Transverse colon (tissue), 4 donors: ENCODE data around the gene ARHGEF16. TPM values are rescaled to one million over a fixed set of nuclear protein-coding genes. Genes with fewer than 3 reads are reported as not detected.

Source experiments
- DNase-seq: peaks from one replicate; pipeline ENCODE4 v3.0.0-alpha.2; 2019
- H3K27ac ChIP-seq, 4 donors: fragments of 200-600 bp; sonication (generic); 2 replicates each; pipeline ENCODE4 v1.5.1; 2016 to 2018; ENCODE audit warnings: inconsistent platforms in 4 of 4
- H3K27me3 ChIP-seq: fragments of 200-600 bp; sonication (generic); 2 replicates; pipeline ENCODE4 v1.5.1; 2017; ENCODE audit warnings: inconsistent platforms
- H3K36me3 ChIP-seq, 4 donors: fragments of 200-600 bp; sonication (generic); 2 replicates each; pipeline ENCODE4 v1.5.1; 2017 to 2019; ENCODE audit warnings: inconsistent platforms in 4 of 4
- H3K4me1 ChIP-seq, 4 donors: fragments of 200-600 bp; sonication (generic); 2 replicates each; pipeline ENCODE4 v1.5.1; 2017 to 2020; ENCODE audit warnings: inconsistent platforms in 4 of 4
- H3K4me3 ChIP-seq, 4 donors: fragments of 200-600 bp; sonication (generic); 1 replicate in 1 of 4; 2 replicates in 3 of 4; pipeline versions ENCODE4 v1.5.1 to v1.6.1; 2017 to 2019; ENCODE audit warnings: inconsistent platforms in 4 of 4
- H3K9me3 ChIP-seq, 2 donors: fragments of 200-600 bp; sonication (generic); 2 replicates each; pipeline ENCODE4 v1.5.1; 2017 to 2019; ENCODE audit warnings: inconsistent platforms in 2 of 2
- CTCF ChIP-seq, 5 experiments: fragments of 200-600 bp in 3 of 5; fragments of 450-650 bp in 2 of 5; sonication (generic) in 3 of 5; IDR thresholded peaks; 1 replicate in 2 of 5; 2 replicates in 3 of 5; pipeline ENCODE4 v1.5.1; 2016 to 2017; ENCODE audit warnings: antibody characterized with exemption in 5 of 5, inconsistent platforms in 3 of 5, mild to moderate bottlenecking in 2 of 5, moderate library complexity in 1 of 5
- EP300 ChIP-seq: sonication (generic); formaldehyde crosslinking; IDR thresholded peaks from one replicate; pipeline ENCODE4 v1.6.1; 2017; ENCODE audit warnings: antibody characterized with exemption, low read depth
- POLR2A ChIP-seq: fragments of 450-650 bp; IDR thresholded peaks from one replicate; pipeline ENCODE4 v1.6.1; 2016; ENCODE audit warnings: antibody characterized with exemption, mild to moderate bottlenecking, moderate library complexity
- POLR2AphosphoS5 ChIP-seq, 3 donors: sonication (generic); formaldehyde crosslinking; IDR thresholded peaks; one replicate each; pipeline ENCODE4 v1.6.1; 2016; ENCODE audit warnings: antibody characterized with exemption in 3 of 3
- WGBS, 2 donors: methylation state at CpG; one replicate each; pipeline ENCODE4 v1.1.5; 2018; ENCODE audit warnings: low coverage in 1 of 2; 5-methylcytosine and 5-hydroxymethylcytosine counted together
- in situ Hi-C, 4 donors: fragments of 200-750 bp; cut with MboI; loops; one replicate each; pipeline versions ENCODE4 v1.15.0 to v1.15.1; 2017; ENCODE audit warnings: low sequenced_read_pairs in 3 of 4, low pct_ligation_motif_present in 1 of 4, low pct_unique_long_range_greater_than_20kb in 1 of 4
- intact Hi-C: fragments of 100-400 bp; cut with DNase I; formaldehyde crosslinking; loops from one replicate; pipeline ENCODE4 v1.15.1; 2023; ENCODE audit warnings: low total_unique reads
- total RNA-seq, 4 donors: library from RNA; depleted of rRNA; stranded (reverse); fragments of >200 nt; gene quantifications; one replicate each; pipeline ENCODE4 v1.1.0, GENCODE V29; 2016

ARHGEF16 gene
- total RNA-seq, 4 donors from 2014 or later: 104 to 240 (median 145) TPM

GRCh38 chr1:3463408-3463863 lies 9.0 kb downstream of the ARHGEF16 start:
- in situ Hi-C loops: no loop called here
- no peaks in the 10 kb centered on the region for H3K9me3 ChIP-seq
- no peaks in the 10 kb centered on the region for H3K36me3 ChIP-seq
- intact Hi-C loops: no loop called here
- no peak for TF ChIP-seq EP300
- TF ChIP-seq POLR2AphosphoS5 (IDR thresholded peaks at IDR 0.05): no peak
- TF ChIP-seq CTCF (IDR thresholded peaks at IDR 0.05): no peak
- no peak for TF ChIP-seq POLR2A
- no peak overlapping the region for H3K27ac ChIP-seq
- DNase-seq: no peak
- WGBS, 2 donors: 82% methylated on average over 20 of the region's 20 CpGs; no CpG with 5 or more reads in 1 of the 2 donors
- no peaks in the 10 kb centered on the region for H3K27me3 ChIP-seq
- H3K4me1 ChIP-seq: peaks cover 15 to 31% (median 29%) of the 10 kb centered on the region in 4 donors
- no peak overlapping the region for H3K4me3 ChIP-seq

GRCh38 chr1:3463891-3464648 lies 9.6 kb downstream of the ARHGEF16 start:
- H3K4me3 ChIP-seq: no peak overlapping the region
- no peak overlapping the region for H3K27ac ChIP-seq
- in situ Hi-C loops (no loop called here), intact Hi-C loops (no loop called here)
- H3K27me3 ChIP-seq: no peaks in the 10 kb centered on the region
- H3K36me3 ChIP-seq: no peaks in the 10 kb centered on the region
- no peak for DNase-seq
- TF ChIP-seq EP300: no peak
- TF ChIP-seq CTCF (IDR thresholded peaks at IDR 0.05): no peak
- TF ChIP-seq POLR2A: no peak
- no peak for TF ChIP-seq POLR2AphosphoS5 (IDR thresholded peaks at IDR 0.05)
- WGBS, 2 donors: 81% methylated on average over 19 of the region's 21 CpGs; no CpG with 5 or more reads in 1 of the 2 donors
- H3K9me3 ChIP-seq: no peaks in the 10 kb centered on the region
- H3K4me1 ChIP-seq: peaks cover 8 to 25% (median 23%) of the 10 kb centered on the region in 4 donors

- Histone ChIP-seq H3K4me1 (peaks cover 5 to 19% (median 17%) of the 10 kb centered on the region in 4 donors), H3K27ac (no peak overlapping the region), H3K4me3 (no peak overlapping the region), H3K9me3 (no peaks in the 10 kb centered on the region), H3K27me3 (no peaks in the 10 kb centered on the region), H3K36me3 (no peaks in the 10 kb centered on the region)
- intact Hi-C loops: no loop called here
- DNase-seq: no peak
- in situ Hi-C loops: no loop called here
- 79% methylated on average over 11 of the region's 11 CpGs; no CpG with 5 or more reads in 1 of the 2 donors for WGBS, 2 donors
- no peak for TF ChIP-seq CTCF (IDR thresholded peaks at IDR 0.05)
- TF ChIP-seq POLR2AphosphoS5 (IDR thresholded peaks at IDR 0.05): no peak
- TF ChIP-seq POLR2A: no peak
- no peak for TF ChIP-seq EP300
These were observed 10.2 kb downstream of the ARHGEF16 start for GRCh38 chr1:3464649-3465025.

DNA sequence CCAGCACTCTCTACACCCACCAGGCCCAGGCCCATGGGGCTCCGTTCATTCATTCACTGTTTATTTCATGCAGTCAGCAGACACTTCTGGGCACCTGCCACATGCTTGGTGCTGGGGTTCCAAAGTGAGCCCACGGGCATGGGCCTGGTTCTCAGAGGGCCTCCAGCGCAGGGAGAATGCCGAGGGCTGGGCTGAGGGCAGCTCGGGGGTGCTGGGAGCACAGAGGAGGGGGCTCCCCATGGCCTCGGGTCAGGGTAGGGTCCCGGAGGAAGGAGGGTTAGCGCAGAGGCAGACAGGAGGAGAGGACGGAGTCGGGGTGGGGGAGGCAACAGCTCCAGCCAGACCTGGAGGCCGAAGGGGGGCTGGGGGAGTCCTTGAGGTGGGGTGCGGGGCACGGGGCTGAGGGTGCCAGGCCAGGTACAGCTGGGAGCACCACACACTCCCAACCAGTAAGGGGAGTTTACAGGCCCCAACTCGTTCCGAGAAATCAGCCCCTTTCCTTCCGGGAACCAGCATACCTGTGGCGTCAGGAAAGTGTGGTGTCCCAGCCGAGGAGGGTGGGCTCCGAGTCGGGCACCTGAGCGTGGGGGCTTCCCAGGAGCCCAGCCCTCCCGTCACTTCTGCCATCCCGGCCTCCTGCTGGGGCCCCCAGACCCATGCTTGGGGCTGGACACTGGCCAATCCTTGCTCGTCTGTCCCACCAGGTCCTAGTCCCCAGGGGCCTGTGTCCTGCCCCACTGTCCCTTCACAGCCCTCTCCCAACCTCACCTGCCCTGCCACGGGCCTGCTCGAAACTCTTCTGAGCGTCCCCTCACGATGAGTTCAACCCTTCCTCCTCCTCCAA lies 10.8 kb downstream of the ARHGEF16 start:
- Histone ChIP-seq H3K9me3 (no peaks in the 10 kb centered on the region), H3K36me3 (no peaks in the 10 kb centered on the region), H3K27ac (no peak overlapping the region), H3K4me1 (peaks cover 5 to 15% (median 13%) of the 10 kb centered on the region in 4 donors), H3K4me3 (no peak overlapping the region), H3K27me3 (no peaks in the 10 kb centered on the region)
- WGBS, 2 donors: 61 to 86% methylated on average over 2 to 25 of the region's 28 CpGs
- TF ChIP-seq EP300 (no peak), CTCF (IDR thresholded peaks at IDR 0.05) (no peak), POLR2A (no peak), POLR2AphosphoS5 (IDR thresholded peaks at IDR 0.05) (no peak)
- intact Hi-C loops (no loop called here), in situ Hi-C loops (no loop called here)
- DNase-seq: no peak
